ENCODE data around the gene AKT1. TPM values are rescaled to one million over a fixed set of nuclear protein-coding genes. Genes with fewer than 3 reads are reported as not detected.

Gene AKT1
- total and polyA plus RNA-seq, 2 experiments from 2014 or later, result 16.9 to 164 TPM

DNA sequence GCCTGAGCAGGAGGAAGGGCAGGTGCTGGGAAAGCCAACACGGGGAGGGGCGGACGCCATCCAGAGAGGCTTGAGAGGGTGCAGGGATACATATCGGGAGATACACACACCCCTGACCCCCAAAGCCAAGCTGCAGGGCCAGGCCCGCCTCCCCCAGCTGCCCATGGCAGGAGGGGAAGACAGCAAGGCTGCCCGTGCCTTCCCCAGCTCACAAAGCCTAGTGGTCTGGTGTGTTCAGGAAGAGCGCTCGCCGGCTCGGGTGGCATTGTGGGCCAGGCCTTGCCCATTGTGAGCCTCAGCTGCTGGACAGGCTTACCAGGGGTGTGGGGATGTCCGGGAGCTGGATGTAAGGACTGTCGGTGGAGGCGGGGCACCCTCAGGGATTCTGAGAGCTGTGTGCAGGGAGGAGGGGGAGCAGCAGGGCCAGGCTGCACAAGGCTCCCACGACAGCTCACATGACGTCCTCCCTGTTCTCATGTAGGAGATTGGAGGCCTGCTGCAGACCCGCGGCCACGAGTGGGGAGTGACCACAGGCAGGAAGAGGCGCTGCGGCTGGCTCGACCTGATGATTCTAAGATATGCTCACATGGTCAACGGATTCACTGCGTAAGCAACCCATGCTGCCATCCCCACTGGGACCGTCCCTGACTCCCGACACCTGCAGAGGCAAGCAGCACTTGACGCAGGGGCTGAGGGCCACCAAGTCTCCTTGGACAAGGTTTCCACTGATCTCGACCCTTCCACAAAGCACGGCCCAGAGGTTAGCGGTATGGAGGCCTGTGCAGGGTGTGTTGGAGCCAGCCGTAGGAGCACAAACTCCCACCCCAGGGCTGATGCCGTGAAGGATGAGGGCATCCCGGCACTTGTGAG is 52.7 kb downstream of the AKT1 start:
- peaks cover 23% of the 10 kb centered on the region for H3K4me1 ChIP-seq (ENCODE audit: insufficient read depth)
- H4K20me1 ChIP-seq (ENCODE audit: insufficient read depth), result no peaks in the 10 kb centered on the region
- H2AFZ ChIP-seq, result no peak overlapping the region
- H3K4me2 ChIP-seq (ENCODE audit: unreplicated experiment), result no peak overlapping the region
- H3K27ac ChIP-seq, result no peak overlapping the region
- 95% methylated on average over 30 to 31 of the region's 32 CpGs for WGBS, 2 experiments (ENCODE audit: low coverage in 1 of 2, low lambda C conversion rate in 2 of 2, missing lambda C conversion rate in 2 of 2)
- no peaks in the 10 kb centered on the region for H3K9me3 ChIP-seq (ENCODE audit: low read depth)
- DNase-seq, result no peak
- TF ChIP-seq EZH2phosphoT487 (IDR thresholded peaks at IDR 0.05; ENCODE audit: insufficient read depth, low read depth) (no peak), EZH2 (IDR thresholded peaks at IDR 0.05; ENCODE audit: insufficient read depth, poor library complexity, severe bottlenecking) (no peak)
- H3K4me3 ChIP-seq, result no peak overlapping the region
- H3K36me3 ChIP-seq (ENCODE audit: low read depth), result no peaks in the 10 kb centered on the region
- no peaks in the 10 kb centered on the region for H3K27me3 ChIP-seq (replicated peaks; ENCODE audit: insufficient read depth)
- H3K9ac ChIP-seq, result no peak overlapping the region
- peaks cover 13% of the 10 kb centered on the region for H3F3A ChIP-seq (ENCODE audit: insufficient read depth)
- in situ Hi-C loops (cut with MboI), result no loop called here
- no peaks in the 10 kb centered on the region for H3K9me2 ChIP-seq (ENCODE audit: insufficient read depth)
- H3K79me2 ChIP-seq (ENCODE audit: insufficient read depth), result no peaks in the 10 kb centered on the region

DNA sequence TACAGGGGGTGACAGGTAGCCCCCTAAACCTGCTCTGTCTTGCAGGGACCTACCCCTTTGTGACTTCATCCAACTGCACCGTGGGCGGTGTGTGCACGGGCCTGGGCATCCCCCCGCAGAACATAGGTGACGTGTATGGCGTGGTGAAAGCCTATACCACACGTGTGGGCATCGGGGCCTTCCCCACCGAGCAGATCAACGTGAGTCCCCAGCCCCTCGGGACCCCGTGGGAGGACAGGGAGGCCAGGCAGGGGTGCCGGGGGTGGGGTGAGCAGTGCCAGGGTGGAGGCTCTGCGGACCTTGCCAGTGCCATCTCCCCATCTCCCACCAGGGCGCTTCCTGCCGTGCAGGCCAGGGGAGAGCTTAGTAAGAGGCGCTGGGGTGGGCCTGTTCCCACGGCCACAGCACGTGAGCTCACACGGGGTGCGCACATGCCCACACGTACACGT is 53.7 kb downstream of the AKT1 start:
- H3K27ac ChIP-seq, result no peak overlapping the region
- no peaks in the 10 kb centered on the region for H3K27me3 ChIP-seq (replicated peaks; ENCODE audit: insufficient read depth)
- no peaks in the 10 kb centered on the region for H3K79me2 ChIP-seq (ENCODE audit: insufficient read depth)
- H3K36me3 ChIP-seq (ENCODE audit: low read depth), result no peaks in the 10 kb centered on the region
- TF ChIP-seq EZH2 (IDR thresholded peaks at IDR 0.05; ENCODE audit: insufficient read depth, poor library complexity, severe bottlenecking), result no peak
- TF ChIP-seq EZH2phosphoT487 (IDR thresholded peaks at IDR 0.05; ENCODE audit: insufficient read depth, low read depth), result no peak
- no peaks in the 10 kb centered on the region for H4K20me1 ChIP-seq (ENCODE audit: insufficient read depth)
- no peaks in the 10 kb centered on the region for H3K9me2 ChIP-seq (ENCODE audit: insufficient read depth)
- peaks cover 17% of the 10 kb centered on the region for H3K4me1 ChIP-seq (ENCODE audit: insufficient read depth)
- WGBS, 2 experiments (ENCODE audit: low coverage in 1 of 2, low lambda C conversion rate in 2 of 2, missing lambda C conversion rate in 2 of 2), result 94 to 97% methylated on average over 19 to 23 of the region's 23 CpGs
- H3K9me3 ChIP-seq (ENCODE audit: low read depth), result no peaks in the 10 kb centered on the region
- peaks cover 6% of the 10 kb centered on the region; the same call in 1 of the 2 replicates for H3F3A ChIP-seq (ENCODE audit: insufficient read depth)
- in situ Hi-C loops (cut with MboI), result no loop called here
- H3K9ac ChIP-seq, result no peak overlapping the region
- no peak overlapping the region for H3K4me2 ChIP-seq (ENCODE audit: unreplicated experiment)
- no peak for DNase-seq
- no peak overlapping the region for H2AFZ ChIP-seq
- H3K4me3 ChIP-seq, result no peak overlapping the region

DNA sequence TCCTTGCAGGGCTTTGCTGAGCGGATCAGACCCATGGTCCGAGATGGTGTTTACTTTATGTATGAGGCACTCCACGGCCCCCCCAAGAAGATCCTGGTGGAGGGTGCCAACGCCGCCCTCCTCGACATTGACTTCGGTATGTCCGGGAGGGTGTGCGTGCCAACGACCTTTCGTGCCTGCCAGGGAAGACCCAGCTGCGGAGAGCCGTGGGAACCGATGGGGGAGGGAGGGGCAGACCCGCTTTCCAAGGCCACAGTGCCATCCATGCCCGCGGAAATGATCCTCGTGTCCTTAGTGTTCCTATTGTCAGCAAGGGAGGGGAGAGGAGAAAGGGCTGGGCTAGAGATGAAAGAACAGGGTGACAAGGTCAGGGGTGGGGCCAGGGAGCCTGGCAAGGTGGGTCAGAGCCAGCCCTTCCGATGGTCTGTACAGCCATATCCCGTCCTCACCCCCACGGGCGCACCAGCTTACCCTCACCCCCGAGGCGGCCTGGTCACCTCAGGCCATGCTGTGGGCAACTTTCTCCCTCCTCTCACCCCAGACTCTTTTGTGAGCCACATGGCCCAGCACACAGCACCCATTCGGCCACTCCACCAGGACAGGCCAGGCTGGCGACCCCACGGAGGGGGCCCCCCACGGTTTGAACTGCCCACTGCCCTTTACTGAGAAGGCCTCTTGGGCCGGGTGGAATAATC is 54.3 kb downstream of the AKT1 start:
- Histone ChIP-seq H3K27ac (no peak overlapping the region), H3K9me3 (ENCODE audit: low read depth) (no peaks in the 10 kb centered on the region), H3K4me1 (ENCODE audit: insufficient read depth) (peaks cover 15% of the 10 kb centered on the region; the same call in 1 of the 2 replicates), H3K9ac (no peak overlapping the region), H3K27me3 (replicated peaks; ENCODE audit: insufficient read depth) (no peaks in the 10 kb centered on the region), H3K9me2 (ENCODE audit: insufficient read depth) (no peaks in the 10 kb centered on the region), H3K79me2 (ENCODE audit: insufficient read depth) (no peaks in the 10 kb centered on the region), H4K20me1 (ENCODE audit: insufficient read depth) (no peaks in the 10 kb centered on the region), H3K4me3 (no peak overlapping the region), H3F3A (ENCODE audit: insufficient read depth) (0 out of 2 replicates have a peak, but pooled peaks cover under 1% of the 10 kb centered on the region), H3K36me3 (ENCODE audit: low read depth) (no peaks in the 10 kb centered on the region), H2AFZ (no peak overlapping the region), H3K4me2 (ENCODE audit: unreplicated experiment) (no peak overlapping the region)
- 94 to 96% methylated on average over 24 to 29 of the region's 29 CpGs for WGBS, 2 experiments (ENCODE audit: low coverage in 1 of 2, low lambda C conversion rate in 2 of 2, missing lambda C conversion rate in 2 of 2)
- no peak for TF ChIP-seq EZH2phosphoT487 (IDR thresholded peaks at IDR 0.05; ENCODE audit: insufficient read depth, low read depth)
- TF ChIP-seq EZH2 (IDR thresholded peaks at IDR 0.05; ENCODE audit: insufficient read depth, poor library complexity, severe bottlenecking), result no peak
- DNase-seq, result no peak
- in situ Hi-C loops (cut with MboI), result no loop called here

- Histone ChIP-seq H3F3A (ENCODE audit: insufficient read depth) (no peaks in the 10 kb centered on the region; the same call in 1 of the 2 replicates), H3K36me3 (ENCODE audit: low read depth) (no peaks in the 10 kb centered on the region), H3K4me1 (ENCODE audit: insufficient read depth) (peaks cover 16% of the 10 kb centered on the region), H3K79me2 (ENCODE audit: insufficient read depth) (no peaks in the 10 kb centered on the region), H3K9me2 (ENCODE audit: insufficient read depth) (no peaks in the 10 kb centered on the region), H2AFZ (no peak overlapping the region), H3K27ac (no peak overlapping the region), H3K9ac (no peak overlapping the region), H3K27me3 (replicated peaks; ENCODE audit: insufficient read depth) (no peaks in the 10 kb centered on the region), H3K9me3 (ENCODE audit: low read depth) (no peaks in the 10 kb centered on the region), H3K4me2 (ENCODE audit: unreplicated experiment) (no peak overlapping the region), H3K4me3 (no peak overlapping the region), H4K20me1 (ENCODE audit: insufficient read depth) (no peaks in the 10 kb centered on the region)
- in situ Hi-C loops (cut with MboI), result no loop called here
- TF ChIP-seq EZH2 (IDR thresholded peaks at IDR 0.05; ENCODE audit: insufficient read depth, poor library complexity, severe bottlenecking) (no peak), EZH2phosphoT487 (IDR thresholded peaks at IDR 0.05; ENCODE audit: insufficient read depth, low read depth) (no peak)
- WGBS, 2 experiments (ENCODE audit: low coverage in 1 of 2, low lambda C conversion rate in 2 of 2, missing lambda C conversion rate in 2 of 2), result 88 to 91% methylated on average over 29 of the region's 29 CpGs
- DNase-seq, result no peak
Measured at GRCh38 chr14:104739546-104740516, 55.7 kb downstream of the AKT1 start.
